NB4 (cell line): ENCODE data around the gene INCA1.

Source experiments
- CTCF ChIP-seq: IDR thresholded peaks from one replicate; pipeline ENCODE4 v1.5.1; 2012; ENCODE audit warnings: low read depth, low read length
- MAX ChIP-seq: IDR thresholded peaks from 2 replicates; pipeline ENCODE4 v1.6.1; 2011; ENCODE audit warnings: low read depth, low read length
- MYC ChIP-seq: IDR thresholded peaks from 2 replicates; pipeline ENCODE4 v1.6.1; 2011; ENCODE audit warnings: low read depth, low read length
- POLR2A ChIP-seq: IDR thresholded peaks from 2 replicates; pipeline ENCODE4 v1.6.1; 2011; ENCODE audit warnings: mild to moderate bottlenecking; ENCODE audit not compliant: insufficient read length; ENCODE audit errors: extremely low read depth

GRCh38 chr17:4955091-4955490, 42.2 kb downstream of the INCA1 start:
- no peak for TF ChIP-seq CTCF
- TF ChIP-seq POLR2A: no peak
- TF ChIP-seq MYC: no peak
- TF ChIP-seq MAX: no peak
